Astrocyte (in vitro differentiated cells and primary cell): ENCODE results near the gene TGOLN2.

Experiments
- CTCF ChIP-seq: IDR thresholded peaks from 2 replicates; pipeline ENCODE4 v1.5.1; 2011; ENCODE audit warnings: low read depth, mild to moderate bottlenecking, inconsistent platforms, low read length, moderate library complexity; ENCODE audit not compliant: insufficient read depth
- EZH2 ChIP-seq: IDR thresholded peaks from 2 replicates; pipeline ENCODE4 v1.6.1; 2012; ENCODE audit warnings: mild to moderate bottlenecking, low read length, inconsistent platforms; ENCODE audit not compliant: insufficient read depth

- TF ChIP-seq CTCF (no peak), EZH2 (no peak)
These were observed 19.6 kb downstream of the TGOLN2 start for GRCh38 chr2:85308201-85308600.
